Activated T-cell treated with anti-CD3 and anti-CD28 coated beads, Interleukin-2, amount 50 U/mL, for 48 hours (primary cell): ENCODE data around the gene TRAPPC11.

Experiments
- DNase-seq, 2 experiments: peaks; one replicate each; pipeline ENCODE4 v3.0.0-alpha.2; 2020

Gene TRAPPC11

DNA sequence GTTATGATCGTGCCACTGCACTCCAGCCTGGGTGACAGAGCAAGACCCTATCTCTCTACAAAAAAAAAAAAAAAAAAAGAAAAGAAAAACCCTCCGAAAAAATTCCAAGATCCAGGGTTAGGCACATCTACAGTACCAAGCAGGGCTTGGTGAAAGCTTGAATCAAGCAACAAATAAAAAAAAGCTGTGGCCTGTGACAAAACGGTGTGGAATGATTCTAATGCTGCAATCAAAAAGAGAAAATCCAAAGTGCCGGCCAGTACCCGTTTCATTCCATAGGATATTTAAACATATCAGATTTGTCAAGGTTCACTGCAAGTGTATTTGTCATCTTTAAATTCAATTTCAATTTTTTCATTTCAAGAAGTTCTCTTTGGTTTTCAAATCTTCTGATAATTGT lies 20.7 kb upstream of the TRAPPC11 start:
- no peak for DNase-seq

DNA sequence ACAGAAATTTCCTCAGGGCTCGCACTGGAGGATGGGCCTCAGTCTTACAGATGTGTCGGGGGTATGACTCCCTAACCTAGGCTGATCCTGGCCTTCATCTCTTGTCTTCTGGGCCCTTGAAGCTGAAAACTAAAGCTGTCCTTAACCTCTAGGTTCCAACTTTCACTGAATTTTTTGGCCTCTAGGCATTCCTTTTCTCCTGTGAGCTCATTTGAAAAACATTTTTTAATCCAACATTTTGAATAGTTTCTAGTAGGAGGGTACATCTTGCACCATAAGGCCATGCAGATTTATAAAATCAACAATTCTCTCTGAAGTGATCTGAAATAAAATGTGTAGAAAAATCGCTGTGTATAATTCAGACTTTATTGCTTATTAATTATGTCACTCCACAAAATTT lies 19.8 kb upstream of the TRAPPC11 start:
- no peak for DNase-seq

DNA sequence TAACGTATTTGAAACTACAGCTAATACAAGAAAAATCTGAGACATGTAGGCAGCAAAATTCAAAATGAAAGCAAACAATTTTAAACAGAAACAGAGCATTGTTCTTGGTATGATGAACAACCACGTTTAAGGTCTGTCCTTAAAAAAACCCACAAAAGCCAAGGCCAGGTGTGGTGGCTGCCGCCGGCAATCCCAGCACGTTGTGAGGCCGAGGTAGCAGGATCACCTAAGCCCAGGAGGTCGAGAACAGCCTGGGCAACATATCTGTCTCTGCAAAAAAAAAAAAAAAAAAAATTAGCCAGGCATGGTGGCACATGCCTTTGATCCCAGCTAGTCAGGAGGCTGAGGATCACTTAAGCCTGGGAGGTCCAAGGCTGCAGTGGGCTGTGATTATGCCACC lies 13.8 kb upstream of the TRAPPC11 start:
- DNase-seq = no peak

DNA sequence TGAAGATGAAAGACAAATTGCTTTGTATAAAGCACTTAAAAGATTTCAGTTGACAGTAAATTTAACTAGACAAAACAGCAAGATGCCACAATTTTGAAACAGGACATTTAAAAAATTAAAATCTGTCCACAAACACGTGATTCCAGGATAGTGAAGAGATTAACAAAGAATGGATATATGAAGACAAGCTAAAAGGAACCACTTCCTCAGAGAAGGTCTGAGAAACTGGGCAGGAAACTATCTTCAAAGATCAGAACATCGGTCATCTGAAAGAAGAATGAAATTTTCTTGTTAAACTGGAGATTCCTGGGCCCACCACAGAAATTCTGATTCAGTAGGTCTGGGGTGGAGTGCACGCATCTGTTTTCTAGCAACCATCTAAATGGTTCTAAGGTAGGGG lies 1.5 kb upstream of the TRAPPC11 start:
- no peak for DNase-seq

DNA sequence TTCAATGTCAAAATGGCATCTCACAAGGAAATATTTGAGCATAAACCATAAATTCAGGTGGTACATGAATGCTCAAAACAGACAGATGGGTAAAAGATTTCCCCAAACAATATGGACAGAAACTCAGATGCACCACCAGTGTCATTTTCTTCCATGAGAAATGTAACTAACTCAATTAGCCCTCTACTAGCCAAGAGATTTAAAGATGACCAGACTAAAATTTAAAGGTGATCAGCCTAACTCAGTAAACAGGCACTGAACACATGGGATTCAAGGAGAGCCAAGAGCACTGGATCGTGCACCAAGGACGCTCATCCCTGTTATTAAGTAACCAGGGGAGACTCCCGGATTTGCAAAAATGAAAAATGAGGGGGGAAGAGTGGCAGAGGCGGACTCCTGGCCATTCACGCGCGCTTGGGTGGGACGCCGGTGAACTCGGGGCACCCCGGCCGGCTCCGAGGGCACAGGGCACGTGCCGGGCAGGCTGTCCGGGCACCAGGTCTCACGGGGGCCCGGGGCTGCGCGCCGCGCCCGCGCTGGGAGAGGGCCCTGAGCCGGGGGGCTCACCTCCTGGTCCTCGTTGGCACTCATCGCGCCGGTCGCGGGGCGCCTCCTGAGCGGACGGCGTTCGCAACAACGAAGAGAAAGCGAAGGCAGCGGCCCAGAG lies 598 bp upstream of the TRAPPC11 start:
- peak; percentile 48 to 62 for DNase-seq

DNA sequence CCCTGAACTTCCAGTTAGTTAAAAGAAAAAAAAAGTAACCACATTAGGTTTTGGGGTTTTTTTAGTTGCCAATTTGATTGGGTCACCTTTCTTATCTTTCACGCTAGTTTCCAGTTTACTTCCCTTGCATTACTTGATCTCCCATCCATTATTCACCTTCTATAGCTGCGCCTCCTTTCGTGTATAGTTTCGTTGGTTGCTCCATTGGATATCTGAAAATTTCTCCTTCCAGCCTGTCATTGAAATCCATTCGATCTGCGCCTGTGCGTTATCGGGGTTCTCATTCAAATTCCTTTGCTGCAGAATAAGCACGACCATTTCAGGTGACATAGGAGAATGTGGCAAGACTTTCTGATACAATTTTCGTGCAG lies 764 bp downstream of the TRAPPC11 start:
- DNase-seq = no peak

DNA sequence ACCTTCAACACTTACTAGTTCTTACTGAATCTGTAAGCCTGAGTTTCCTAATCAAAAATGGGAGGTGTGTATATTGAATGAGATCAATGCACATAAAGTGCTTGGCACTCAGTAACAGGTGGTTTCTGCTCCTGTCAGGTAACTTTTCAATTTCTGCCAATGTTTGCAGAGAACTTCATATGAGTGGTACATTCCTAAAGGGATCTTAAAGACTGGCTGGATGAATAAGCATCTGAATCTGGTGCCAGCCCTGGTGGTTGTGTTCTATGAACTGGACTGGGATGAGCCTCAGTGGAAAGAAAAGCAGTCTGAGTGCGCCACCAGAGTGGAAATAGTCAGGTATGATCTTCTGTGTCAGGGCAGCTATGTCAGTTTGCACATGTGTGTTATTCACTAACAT lies 7.0 kb downstream of the TRAPPC11 start:
- no peak for DNase-seq

DNA sequence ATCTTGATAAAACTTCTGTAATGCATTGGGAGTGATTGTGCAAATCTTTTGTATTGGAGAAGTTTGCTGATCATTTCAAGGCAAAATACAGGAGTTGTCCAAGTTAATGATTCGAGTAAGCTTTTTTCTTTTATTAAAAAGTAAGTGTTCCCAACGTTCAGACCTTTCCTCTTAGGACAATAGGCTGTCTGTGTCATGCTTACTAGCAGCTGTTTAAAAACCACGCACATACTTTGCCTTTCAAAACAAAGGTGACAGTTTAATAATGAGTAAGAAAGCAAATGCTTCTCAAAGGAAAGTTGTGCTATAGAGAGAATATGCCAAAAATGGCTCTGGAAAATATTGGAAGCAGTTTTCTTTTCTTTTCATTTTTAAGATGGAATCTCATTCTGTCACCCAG lies 11.2 kb downstream of the TRAPPC11 start:
- DNase-seq = no peak

DNA sequence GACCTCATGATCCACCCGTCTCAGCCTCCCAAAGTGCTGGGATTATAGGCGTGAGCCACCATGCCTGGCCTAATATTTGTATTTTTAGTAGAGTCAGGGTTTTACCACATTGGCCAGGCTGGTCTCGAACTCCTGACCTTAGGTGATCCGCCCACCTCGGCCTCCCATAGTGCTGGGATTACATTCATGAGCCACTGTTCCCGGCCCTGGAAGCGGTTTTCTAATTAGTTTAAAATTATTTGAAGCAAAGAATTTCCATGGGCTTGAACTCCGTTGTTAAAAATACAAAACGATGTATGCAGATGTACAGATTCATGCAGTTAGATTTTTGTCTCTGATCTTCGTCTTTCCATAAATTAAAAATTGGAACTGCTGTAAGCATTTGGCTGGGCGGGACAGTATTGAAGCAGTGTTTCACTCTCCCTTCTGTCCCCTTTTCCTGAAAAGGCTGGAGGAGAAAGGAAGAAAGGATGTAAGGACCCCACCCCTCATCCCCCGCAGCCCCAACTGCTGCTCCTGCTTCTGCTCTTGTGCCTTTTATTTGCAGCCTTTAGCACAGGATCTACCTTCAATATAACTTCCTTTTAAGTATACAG lies 12.0 kb downstream of the TRAPPC11 start:
- DNase-seq = no peak

DNA sequence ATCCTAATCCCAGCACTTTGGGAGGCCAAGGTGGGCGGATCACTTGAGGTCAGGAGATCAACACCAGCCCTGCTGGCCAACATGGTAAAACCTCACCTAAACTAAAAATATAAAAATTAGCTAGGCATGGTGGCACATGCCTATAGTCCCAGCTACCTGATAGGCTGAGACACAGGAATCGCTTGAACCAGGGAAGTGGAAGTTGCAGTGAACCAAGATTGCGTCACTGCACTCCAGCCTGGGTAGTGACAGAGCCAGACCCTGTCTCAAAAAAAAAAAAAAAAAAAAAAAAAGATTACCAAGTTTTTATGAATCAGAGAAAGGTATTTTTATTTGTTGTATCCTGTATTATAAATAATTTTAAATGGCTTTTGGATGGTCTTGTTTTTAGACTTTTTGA lies 15.1 kb downstream of the TRAPPC11 start:
- DNase-seq = no peak

DNA sequence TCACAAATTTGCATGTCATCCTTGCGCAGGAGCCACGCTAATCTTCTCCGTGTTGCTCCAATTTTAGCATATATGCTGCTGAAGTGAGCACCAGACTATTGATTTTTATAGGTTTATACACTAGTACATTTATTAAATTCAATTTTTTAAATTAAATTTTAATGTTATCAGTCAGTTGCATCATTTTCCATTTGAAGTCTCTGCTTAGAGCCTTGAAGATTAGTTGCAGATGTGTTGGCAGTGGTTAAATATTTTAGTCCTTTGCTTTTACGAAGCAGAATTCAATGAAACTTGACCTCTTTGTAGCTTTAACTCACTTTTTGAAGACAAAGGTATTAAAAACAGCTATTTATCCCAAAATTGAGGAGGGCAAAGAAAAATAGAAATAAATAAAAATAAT lies 16.5 kb downstream of the TRAPPC11 start:
- no peak for DNase-seq

DNA sequence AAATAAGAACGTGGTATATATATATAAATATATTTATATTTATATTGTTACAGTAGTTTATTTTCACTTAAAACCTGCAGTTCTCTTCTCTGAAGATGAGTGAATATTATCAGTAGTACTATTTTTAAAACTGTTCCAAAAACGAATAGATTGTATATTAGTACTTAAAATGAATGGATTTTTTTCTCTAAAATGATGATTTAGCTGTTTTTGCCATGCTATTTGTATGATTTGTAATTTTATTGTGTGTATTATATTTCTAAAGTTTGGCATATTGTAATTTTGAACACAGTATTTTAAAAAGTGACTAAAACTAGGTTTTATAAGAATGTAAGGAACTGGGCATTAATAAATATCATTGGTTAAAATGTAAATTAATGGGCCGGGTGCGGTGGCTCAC lies 22.0 kb downstream of the TRAPPC11 start:
- DNase-seq = no peak

DNA sequence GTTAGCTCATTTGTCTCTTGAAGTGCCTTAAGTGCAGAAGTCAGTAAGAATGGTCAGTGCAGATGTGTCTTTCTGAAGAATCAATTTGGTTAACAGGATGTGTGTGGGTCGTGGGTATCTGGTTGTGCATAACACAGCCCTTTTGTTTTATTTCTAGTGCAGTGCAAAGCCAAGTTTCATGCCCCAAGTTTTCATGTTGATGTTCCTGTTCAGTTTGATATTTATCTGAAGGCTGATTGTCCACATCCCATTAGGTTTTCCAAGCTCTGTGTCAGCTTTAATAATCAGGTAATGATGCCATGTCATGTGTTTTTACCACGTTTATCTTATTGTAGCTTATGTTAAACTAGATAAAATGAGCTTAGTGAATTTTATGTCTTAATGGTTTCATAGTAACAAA lies 27.4 kb downstream of the TRAPPC11 start:
- no peak for DNase-seq

DNA sequence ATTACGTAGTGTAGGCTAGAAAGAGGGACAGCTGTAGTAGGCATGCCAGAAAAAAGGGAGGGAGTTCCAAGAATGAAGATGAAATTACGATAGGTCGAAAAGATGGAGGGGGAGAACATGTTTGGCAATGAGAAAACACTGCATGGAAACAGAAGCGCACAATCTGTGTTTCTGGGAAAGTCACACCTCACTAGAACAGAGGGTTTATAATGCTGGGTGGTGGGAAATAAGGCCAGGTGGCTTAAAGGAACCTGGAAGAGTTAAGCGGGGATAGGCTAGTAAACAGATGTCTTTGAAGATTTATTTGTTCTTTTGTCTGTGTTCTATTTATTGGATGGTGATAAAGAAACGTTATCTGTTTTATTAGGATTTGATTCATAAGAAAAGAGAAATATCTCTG lies 29.1 kb downstream of the TRAPPC11 start:
- no peak for DNase-seq

DNA sequence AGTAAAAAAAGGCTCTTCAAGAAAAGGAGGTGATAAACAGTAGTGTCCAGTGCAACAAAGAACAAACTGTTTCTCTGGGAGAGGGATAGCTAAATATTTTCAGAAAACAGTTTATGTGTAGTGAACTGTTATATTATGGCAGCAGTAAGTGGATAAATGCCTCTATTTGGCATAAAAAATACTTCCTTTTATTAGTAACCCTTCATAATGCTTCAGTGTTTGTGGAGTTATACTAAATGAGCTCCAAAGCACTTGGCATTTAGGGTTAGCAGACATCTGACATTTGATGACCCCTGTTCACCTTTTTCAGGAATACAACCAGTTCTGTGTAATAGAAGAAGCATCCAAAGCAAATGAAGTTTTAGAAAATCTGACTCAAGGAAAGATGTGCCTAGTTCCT lies 31.9 kb downstream of the TRAPPC11 start:
- no peak for DNase-seq

DNA sequence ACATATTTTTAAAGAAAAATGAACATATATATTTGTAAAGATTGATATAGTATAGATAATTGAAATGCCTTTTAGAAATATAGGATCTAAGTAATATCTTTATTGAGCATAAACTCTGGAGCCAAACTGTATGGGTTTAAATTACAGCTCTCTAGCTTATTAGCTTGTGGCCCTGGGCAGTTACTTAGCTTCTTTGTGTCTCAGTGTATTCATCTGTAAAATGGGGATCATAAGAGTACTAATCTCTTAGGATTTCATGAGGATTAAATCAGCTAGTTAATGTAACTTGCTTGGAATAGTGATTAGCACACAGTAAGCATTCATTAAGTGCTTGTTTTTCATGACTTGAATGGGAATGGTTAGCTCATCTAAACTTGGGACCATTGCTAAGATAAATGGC lies 32.8 kb downstream of the TRAPPC11 start:
- DNase-seq = no peak

DNA sequence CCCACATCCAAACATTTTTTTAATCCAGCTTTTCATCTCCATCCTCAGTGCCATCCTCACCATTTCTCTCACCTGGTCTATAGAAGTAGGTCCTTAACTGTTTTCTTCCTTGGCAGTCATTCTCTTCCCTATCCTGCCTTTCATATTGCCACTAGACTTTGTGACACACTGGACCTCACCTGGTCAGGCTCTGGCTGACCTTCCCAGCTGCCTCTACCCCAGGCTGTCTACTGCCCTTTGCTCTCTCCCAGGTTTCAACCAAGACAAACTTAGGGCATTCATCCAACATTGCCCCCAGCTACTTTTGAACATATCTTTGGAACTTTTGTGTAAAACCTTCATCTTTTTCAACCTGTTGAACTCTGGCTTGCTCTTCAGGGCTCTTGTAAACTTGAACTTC lies 39.8 kb downstream of the TRAPPC11 start:
- DNase-seq = no peak

DNA sequence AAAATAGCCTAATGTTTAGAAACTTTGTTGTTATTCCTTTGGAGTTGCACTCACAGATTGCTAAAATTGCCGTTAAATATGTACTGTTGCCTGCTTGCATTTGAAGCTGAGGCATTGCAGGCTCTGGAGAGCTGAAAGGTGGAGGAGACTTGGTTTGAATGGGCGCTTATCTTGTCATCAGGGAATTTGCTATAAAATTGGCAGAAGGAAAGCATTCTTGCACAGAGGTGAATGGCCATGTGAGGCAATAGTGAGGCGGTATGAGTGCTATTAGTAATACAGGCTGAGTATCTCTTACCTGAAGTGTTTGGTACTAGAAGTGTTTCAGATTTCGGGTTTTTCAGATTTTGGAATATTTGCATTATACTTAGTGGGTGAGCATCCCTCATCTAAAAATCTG lies 41.3 kb downstream of the TRAPPC11 start:
- DNase-seq = no peak

DNA sequence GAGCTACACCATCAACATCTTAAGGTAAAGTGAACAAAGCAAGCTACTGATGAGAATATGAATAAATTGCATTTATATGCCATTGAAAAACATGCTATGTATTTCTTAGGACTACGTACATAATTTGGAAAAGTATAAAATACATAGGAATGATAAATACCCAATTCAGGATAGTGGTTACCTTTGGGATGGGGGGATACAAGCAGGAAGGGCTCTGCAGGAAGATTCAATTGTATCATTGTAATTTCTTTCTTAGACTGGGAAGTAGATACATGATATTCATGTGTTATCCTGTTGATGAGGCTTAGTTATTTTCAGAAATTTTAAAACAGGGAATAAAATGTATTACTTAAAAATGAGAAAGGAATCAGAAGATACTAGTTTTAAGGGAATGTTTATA lies 43.4 kb downstream of the TRAPPC11 start:
- no peak for DNase-seq

DNA sequence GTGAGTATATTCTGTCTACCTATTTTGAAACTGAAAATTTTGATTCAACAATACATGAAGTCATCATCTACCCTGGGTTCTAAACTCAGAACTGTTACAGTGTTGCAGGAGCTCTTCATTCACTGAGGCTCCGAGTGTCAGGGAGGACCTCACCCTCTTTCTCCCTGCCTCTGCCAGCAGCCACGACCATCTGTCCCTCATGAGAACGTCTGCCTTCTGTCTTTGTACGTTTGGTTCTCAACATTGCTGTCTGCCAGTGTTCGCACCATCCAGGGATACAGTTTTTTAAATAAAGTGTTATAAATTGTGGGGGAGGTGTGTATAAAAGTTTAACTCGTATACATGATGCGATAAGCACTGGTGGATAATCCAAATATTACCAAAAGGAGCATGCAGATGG lies 55.5 kb downstream of the TRAPPC11 start:
- no peak for DNase-seq

DNA sequence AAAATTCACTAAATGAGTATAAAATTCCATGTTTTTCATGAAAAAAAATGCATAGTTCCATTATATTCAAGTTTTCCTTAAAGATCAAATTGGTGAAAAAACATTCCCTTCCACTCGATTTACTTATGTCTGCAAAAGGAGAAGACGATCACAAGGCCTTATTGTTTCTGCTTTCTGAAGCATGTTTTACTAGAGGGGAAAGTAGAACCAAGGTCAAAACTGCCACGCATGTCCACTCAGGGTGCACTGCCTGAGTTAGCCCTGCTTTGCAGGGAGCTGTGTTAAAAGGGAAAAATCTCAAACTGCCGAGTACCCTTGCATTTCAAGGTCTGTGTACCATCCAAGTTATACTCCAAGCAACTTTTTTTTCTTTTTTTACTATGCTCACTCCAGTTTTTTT lies 57.2 kb downstream of the TRAPPC11 start:
- no peak for DNase-seq

DNA sequence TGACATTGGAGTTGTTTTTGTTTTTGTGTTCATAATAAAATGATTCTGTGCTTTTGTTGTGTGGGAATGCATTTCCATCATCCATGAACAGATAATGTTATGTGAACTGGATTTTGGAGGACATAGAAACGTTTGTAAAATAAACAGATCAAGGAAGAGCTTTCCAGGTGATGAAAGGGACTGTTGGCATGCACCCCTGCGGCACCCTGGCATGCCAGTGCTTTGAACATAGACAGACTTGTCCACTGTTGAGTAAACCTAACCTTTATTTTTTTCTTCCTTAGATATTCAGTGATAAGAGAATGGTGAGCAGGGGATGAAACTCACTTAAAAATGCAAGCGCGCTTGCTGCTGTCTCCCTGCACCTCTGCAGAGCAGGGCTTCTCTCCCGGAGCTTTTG lies 59.8 kb downstream of the TRAPPC11 start:
- no peak for DNase-seq

DNA sequence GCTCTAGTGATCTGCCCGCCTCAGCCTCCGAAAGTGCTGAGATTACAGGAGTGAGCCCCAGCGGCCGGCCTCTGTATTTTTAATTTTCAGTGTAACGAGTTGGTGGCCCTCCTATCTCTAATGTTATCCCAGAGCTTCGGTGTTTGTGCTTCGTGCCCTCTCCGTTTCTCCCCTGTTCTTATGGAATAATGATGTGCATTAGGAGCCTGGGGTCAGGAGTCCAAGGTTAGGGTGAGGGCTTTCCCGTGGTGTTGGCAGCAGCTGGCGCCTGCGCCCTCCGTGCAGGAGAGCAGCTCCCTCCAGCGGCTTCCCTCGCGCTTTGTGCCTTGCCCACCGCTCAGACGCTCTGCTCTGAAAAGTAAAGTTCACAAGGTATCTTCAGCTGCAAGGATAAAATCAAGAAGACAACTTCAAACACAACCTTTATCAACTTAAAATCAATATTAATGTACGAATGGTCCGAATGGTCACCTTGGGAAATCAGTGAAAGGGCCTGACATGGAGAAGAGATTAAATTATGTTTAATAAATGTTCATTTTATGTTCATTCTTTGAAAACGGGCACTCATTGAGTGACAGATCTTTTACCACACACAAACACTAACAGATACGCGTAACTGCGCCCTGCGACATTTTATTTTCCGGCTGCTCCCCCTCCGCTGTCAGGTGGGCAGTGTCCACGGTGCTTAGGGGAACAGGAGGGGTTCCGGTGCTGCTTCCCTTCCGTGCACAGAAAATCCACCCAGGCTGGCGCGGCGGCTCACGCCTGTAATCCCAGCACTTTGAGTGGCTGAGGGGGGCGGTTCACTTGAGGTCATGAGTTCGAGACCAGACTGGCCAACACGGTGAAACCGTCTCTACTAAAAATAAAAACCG lies 62.4 kb downstream of the TRAPPC11 start:
- peak; percentile 66 to 72 for DNase-seq
